OCI-LY1 (cell line): ENCODE data around the gene TANGO6.
A peak's percentile ranks its signal among the peaks of the same experiment; 100 is the strongest.
"Not testable (repeated sequence)": the region's sequence is repeated elsewhere in the genome, so short reads cannot be mapped to it uniquely, and the experiment has no call there.

Experiments used
- H2AFZ ChIP-seq: fragments of 200-600 bp; sonication (generic), shearing (Covaris generic); 2 replicates; pipeline ENCODE4 v1.6.0; 2014; ENCODE audit warnings: antibody characterized with exemption, mild to moderate bottlenecking, low read length
- H3F3A ChIP-seq: fragments of 200-600 bp; sonication (generic), shearing (Covaris generic); 2 replicates; pipeline ENCODE4 v1.6.0; 2014; ENCODE audit warnings: mild to moderate bottlenecking, antibody characterized with exemption, low read length, moderate library complexity; ENCODE audit not compliant: insufficient read depth
- H3K27ac ChIP-seq: fragments of 200-600 bp; sonication (generic); 2 replicates; pipeline ENCODE4 v1.5.1; 2014; ENCODE audit warnings: low read length, mixed run types, mild to moderate bottlenecking, low read depth; ENCODE audit not compliant: poor library complexity, severe bottlenecking
- H3K27me3 ChIP-seq: fragments of 200-600 bp; sonication (generic); 2 replicates; pipeline ENCODE4 v1.6.0; 2014; ENCODE audit warnings: antibody characterized with exemption, mild to moderate bottlenecking, low read length, moderate library complexity; ENCODE audit not compliant: insufficient read depth
- H3K36me3 ChIP-seq: fragments of 200-600 bp; sonication (generic); 2 replicates; pipeline ENCODE4 v1.6.1; 2014; ENCODE audit warnings: mild to moderate bottlenecking, antibody characterized with exemption, low read length, moderate library complexity, mixed read lengths; ENCODE audit not compliant: insufficient read depth
- H3K4me1 ChIP-seq: fragments of 200-600 bp; sonication (generic); 2 replicates; pipeline ENCODE4 v1.5.1; 2014; ENCODE audit warnings: mild to moderate bottlenecking, low read length, moderate library complexity; ENCODE audit not compliant: insufficient read depth, severe bottlenecking
- H3K4me2 ChIP-seq: fragments of 200-600 bp; sonication (generic), shearing (Covaris generic); 2 replicates; pipeline ENCODE4 v1.6.1; 2014; ENCODE audit warnings: low read length
- H3K4me3 ChIP-seq: fragments of 200-600 bp; sonication (generic); 2 replicates; pipeline ENCODE4 v1.5.1; 2014; ENCODE audit warnings: low read length, low read depth, mild to moderate bottlenecking, mixed read lengths; ENCODE audit not compliant: poor library complexity, severe bottlenecking
- H3K79me2 ChIP-seq: fragments of 200-600 bp; shearing (Covaris generic); 2 replicates; pipeline ENCODE4 v1.6.1; 2016; ENCODE audit warnings: mixed run types, low read length, mixed read lengths; ENCODE audit not compliant: insufficient read depth
- H3K9ac ChIP-seq: fragments of 200-600 bp; sonication (generic), shearing (Covaris generic); 2 replicates; pipeline ENCODE4 v1.6.1; 2014; ENCODE audit warnings: mild to moderate bottlenecking, low read length, mixed read lengths
- H3K9me2 ChIP-seq: fragments of 200-600 bp; sonication (generic), shearing (Covaris generic); 2 replicates; pipeline ENCODE4 v1.6.1; 2014; ENCODE audit warnings: low read depth, mild to moderate bottlenecking, low read length, mixed read lengths
- H3K9me3 ChIP-seq: fragments of 200-600 bp; shearing (Covaris generic); 2 replicates; pipeline ENCODE4 v1.6.1; 2014; ENCODE audit warnings: low read length, mixed read lengths
- H4K20me1 ChIP-seq: fragments of 200-600 bp; sonication (generic), shearing (Covaris generic); 2 replicates; pipeline ENCODE4 v1.6.0; 2016; ENCODE audit warnings: mild to moderate bottlenecking, low read length; ENCODE audit not compliant: insufficient read depth
- CTCF ChIP-seq: fragments of 200-600 bp; sonication (generic), shearing (Covaris generic); IDR thresholded peaks from 2 replicates; pipeline ENCODE4 v1.5.1; 2017; ENCODE audit warnings: mild to moderate bottlenecking, antibody characterized with exemption, low read length, moderate library complexity, mixed read lengths
- EZH2 ChIP-seq: fragments of 200-600 bp; sonication (generic), shearing (Covaris generic); IDR thresholded peaks from 2 replicates; pipeline ENCODE4 v1.8.0; 2017; ENCODE audit warnings: borderline replicate concordance, mixed run types, mild to moderate bottlenecking, antibody characterized with exemption, low read length, moderate library complexity, mixed read lengths

Gene TANGO6

GRCh38 chr16:68835970-68836369 is 7.4 kb upstream of the TANGO6 start:
- no peak overlapping the region for H3K4me2 ChIP-seq
- H3K9me2 ChIP-seq = no peaks in the 10 kb centered on the region
- H3K27ac ChIP-seq = no peak overlapping the region
- H4K20me1 ChIP-seq = no peaks in the 10 kb centered on the region
- H3F3A ChIP-seq = no peaks in the 10 kb centered on the region
- no peaks in the 10 kb centered on the region for H3K9me3 ChIP-seq
- H3K9ac ChIP-seq = no peak overlapping the region
- H3K4me3 ChIP-seq = no peak overlapping the region
- no peak for TF ChIP-seq CTCF
- no peak for TF ChIP-seq EZH2
- no peaks in the 10 kb centered on the region for H3K4me1 ChIP-seq
- H3K36me3 ChIP-seq = no peaks in the 10 kb centered on the region
- no peaks in the 10 kb centered on the region for H3K27me3 ChIP-seq
- H3K79me2 ChIP-seq = no peaks in the 10 kb centered on the region
- no peak overlapping the region for H2AFZ ChIP-seq

GRCh38 chr16:68839831-68840230 is 3.5 kb upstream of the TANGO6 start:
- TF ChIP-seq EZH2 (no peak), CTCF (no peak)
- Histone ChIP-seq H3K9me2 (no peaks in the 10 kb centered on the region), H3K4me1 (peaks cover 15% of the 10 kb centered on the region), H4K20me1 (no peaks in the 10 kb centered on the region), H3K27me3 (no peaks in the 10 kb centered on the region), H3K36me3 (no peaks in the 10 kb centered on the region), H3K79me2 (peaks cover 5% of the 10 kb centered on the region; the same call in 1 of the 2 replicates), H3K4me3 (no peak overlapping the region), H3K4me2 (no peak overlapping the region), H2AFZ (no peak overlapping the region), H3F3A (no peaks in the 10 kb centered on the region), H3K9ac (no peak overlapping the region), H3K27ac (no peak overlapping the region), H3K9me3 (no peaks in the 10 kb centered on the region)

GRCh38 chr16:68842964-68843481 is 308 bp upstream of the TANGO6 start:
- not testable (repeated sequence) for H3K9me2 ChIP-seq, H3F3A ChIP-seq, H4K20me1 ChIP-seq, H3K27ac ChIP-seq, H3K79me2 ChIP-seq, H3K9me3 ChIP-seq, H3K36me3 ChIP-seq, H3K27me3 ChIP-seq
- Histone ChIP-seq H2AFZ (peak overlapping the region; percentile 80), H3K9ac (peak overlapping the region; percentile 83), H3K4me2 (peak overlapping the region; percentile 89), H3K4me3 (peak overlapping the region; percentile 72), H3K4me1 (peaks cover 15% of the 10 kb centered on the region)

- no peaks in the 10 kb centered on the region for H3K36me3 ChIP-seq
- no peaks in the 10 kb centered on the region for H3K9me2 ChIP-seq
- H3K9ac ChIP-seq = peak overlapping the region; percentile 83
- peak overlapping the region; percentile 76 for H2AFZ ChIP-seq
- H3F3A ChIP-seq = no peaks in the 10 kb centered on the region
- peaks cover 15% of the 10 kb centered on the region for H3K4me1 ChIP-seq
- TF ChIP-seq EZH2 (no peak), CTCF (no peak)
- no peaks in the 10 kb centered on the region for H3K9me3 ChIP-seq
- peaks cover 5% of the 10 kb centered on the region; the same call in 1 of the 2 replicates for H3K79me2 ChIP-seq
- peak overlapping the region; percentile 72 for H3K4me3 ChIP-seq
- no peaks in the 10 kb centered on the region for H3K27me3 ChIP-seq
- peak overlapping the region; percentile 28 for H3K27ac ChIP-seq
- peak overlapping the region; percentile 89 for H3K4me2 ChIP-seq
- no peaks in the 10 kb centered on the region for H4K20me1 ChIP-seq
These were observed 857 bp downstream of the TANGO6 start for GRCh38 chr16:68844211-68844564.
